HG02870 (cell line): ENCODE data around the gene GABRA5.

ENCODE experiments used
- ATAC-seq: cut with Tn5 transposase; IDR thresholded peaks from one replicate; pipeline ENCODE4 v1.9.1; 2021; ENCODE audit warnings: mild to moderate bottlenecking, moderate library complexity; ENCODE audit not compliant: unreplicated experiment

The GABRA5 gene

DNA sequence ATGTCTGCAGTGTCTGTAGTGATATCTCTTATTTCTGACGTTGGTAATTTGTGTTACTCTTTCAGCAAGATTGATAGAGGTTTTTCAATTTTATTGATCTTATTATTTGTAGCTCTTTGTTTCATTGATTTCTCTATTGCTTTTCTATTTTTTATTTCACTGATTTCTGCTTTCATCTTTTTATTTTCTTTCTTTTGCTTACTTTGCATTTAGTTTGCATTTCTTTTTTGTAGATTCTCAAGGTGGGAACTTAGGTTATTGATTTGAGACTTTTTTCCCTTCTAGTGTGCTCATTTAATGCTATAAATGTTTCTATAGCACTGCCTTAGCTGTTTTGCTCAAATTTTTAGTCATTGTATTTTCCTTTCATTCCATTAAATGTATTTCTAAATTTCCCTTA, 54.6 kb downstream of the GABRA5 start:
- no peak for ATAC-seq

DNA sequence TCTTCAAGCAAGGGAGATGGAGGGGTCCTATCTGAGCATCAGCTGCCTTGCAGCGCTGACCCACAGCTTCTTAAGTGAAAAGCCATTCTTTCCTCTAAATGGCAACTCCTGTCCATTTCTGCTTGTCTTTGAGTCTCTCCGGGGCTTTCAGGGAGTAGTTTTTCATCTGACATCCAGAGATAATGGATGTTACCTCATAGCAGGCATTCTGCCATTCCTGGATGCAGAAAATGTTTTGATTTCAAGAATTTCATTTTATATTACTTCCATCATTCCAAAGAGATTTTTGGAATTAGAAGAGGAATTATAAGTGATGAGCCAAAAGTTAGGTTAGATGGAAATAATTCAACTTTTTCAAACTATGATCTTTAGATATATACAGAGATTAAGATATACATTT, 59.2 kb downstream of the GABRA5 start:
- no peak for ATAC-seq

DNA sequence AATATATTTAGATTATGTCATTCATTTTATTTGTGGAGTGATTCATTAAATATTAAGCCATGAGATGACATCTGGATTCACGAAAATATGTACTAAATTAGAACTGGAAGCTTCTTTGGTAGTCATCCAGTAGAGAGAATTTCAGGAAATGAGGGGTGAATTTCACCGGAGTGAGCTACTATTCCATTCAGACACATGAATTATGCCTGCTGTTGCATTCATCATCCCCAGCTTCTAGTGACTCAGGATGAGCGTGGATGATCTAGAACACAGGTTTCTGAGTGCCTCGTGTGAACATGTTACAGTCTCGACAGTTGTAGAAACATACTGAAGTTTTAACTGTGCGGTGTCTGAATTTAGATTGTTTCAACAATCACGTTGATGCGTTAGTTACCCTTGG, 61.2 kb downstream of the GABRA5 start:
- no peak for ATAC-seq

DNA sequence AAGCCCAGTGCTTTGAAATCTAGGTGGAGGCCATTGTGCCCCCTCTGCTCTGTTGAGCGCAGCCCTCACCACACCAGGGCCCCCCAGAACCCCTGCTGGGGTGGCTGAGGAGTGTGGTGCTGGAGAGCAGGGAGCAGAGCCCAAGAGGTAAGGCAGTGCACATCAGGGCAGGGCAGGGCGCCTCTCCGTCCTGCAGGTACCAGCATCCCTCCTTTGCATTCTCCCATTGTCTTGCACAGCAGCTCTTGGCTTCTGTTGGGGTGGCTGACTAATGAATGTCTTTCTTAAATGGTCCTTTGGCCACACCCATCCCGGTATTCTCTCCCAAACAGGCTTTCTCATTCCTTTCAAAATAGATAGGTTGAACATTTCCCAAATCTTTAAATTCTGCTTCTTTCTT, 62.7 kb downstream of the GABRA5 start:
- ATAC-seq: no peak

DNA sequence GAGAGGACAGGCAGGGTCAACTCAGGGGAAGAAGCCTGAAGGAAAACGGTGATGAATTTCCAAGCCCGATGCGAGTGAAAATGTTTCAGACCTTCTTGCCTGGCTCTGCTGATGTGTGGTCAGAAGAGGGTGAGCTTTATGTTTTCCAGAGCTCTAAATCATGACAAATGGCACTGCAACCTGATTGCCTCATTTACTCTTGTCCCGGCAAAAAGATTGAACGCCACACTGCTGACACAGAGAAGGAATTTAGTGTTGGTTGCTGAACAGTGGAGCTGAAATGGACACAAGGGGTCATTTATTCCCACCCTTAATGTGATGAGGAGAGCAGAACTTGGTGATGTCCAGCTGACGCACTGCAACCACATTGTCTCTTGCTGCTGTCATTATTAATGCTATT, 68.0 kb downstream of the GABRA5 start:
- no peak for ATAC-seq

DNA sequence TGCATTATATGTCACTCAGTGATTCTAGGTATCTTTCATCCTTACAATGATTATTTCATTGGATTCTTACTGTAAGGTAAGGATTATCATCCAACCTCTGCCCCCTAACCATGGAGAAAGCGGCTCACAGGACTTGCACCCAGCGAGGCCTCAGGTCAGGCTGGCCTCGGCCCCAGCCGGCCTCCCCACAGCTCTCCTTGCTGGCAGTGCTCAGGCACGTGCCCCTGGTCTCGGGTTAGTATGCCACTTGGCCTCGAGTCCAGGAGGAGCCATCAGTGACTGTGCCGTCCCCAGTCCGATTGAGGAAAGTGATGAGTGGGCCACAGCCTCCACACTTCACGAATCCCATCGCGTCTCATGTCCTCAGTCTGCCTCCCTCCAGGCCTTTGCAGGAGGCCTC, 68.5 kb downstream of the GABRA5 start:
- ATAC-seq: no peak

DNA sequence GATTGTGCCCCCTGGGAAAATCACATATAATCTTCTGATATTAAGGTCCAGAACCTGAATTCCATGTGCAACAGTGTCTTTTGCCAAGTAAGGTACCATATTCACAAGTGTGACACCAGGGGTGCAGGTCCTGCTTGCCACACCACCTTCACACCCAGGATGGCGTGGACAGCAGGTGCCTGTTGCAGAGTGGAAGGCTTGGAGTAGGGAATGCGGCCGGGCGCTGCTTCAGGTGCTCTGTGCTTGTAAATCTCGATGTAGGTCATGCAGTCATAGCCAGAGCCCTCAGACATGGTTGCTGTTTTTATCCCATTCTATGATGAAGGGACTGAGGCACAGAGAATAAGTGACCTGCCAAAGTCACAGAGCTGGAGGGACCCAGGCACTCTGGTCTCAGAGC, 69.6 kb downstream of the GABRA5 start:
- ATAC-seq: no peak

DNA sequence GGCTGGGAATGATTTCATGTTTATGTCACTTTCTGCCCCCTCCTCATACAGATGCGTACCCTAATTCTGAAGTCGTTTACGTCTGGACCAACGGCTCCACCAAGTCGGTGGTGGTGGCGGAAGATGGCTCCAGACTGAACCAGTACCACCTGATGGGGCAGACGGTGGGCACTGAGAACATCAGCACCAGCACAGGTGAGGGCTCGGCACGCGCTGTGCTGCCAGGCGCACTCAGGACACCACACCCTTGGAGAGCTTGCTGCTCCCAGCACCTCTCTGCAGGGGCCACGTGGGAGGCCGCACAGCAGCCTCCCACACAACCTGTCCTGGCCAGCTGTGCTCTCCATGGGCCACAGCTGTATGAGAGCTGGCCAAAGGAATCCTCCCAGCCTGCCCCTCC, 70.3 kb downstream of the GABRA5 start:
- no peak for ATAC-seq

DNA sequence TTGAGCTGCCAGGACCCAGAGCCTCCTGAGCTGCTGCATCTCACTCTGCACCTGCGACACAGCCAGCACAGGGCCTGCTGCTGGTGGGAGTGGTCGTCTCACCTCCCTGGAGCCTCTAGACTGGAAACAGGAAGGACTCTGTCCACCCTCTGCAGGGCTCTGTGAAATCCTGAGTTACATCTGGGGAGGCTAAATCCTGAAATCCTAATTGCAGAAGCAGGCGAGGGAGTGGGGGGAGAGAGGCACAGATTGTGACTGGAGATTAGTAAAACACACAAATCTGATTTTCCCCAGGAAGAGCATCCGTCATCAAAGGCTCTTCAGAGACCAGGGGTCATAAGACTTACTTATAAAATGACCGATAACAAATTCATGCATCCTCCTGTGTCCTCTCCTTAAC, 72.5 kb downstream of the GABRA5 start:
- no peak for ATAC-seq

DNA sequence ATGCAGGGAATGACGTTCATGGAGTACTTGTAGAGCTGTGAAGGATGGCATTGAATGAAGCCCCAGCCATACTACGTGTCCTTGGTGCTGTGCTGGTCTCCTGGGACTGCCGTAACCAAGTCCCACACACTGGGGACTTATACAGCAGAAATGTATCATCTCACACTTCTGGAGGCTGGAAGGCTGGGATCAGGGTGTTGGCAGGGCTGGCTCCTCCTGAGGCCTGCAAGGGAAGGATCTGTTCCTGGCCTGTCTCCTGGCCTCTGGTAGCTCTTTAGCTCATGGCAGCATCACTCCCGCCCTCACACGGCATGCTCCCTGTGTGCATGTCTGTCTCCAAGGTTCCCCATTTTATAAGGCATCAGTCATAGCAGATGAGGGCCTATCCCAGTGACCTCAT, 74.6 kb downstream of the GABRA5 start:
- no peak for ATAC-seq

DNA sequence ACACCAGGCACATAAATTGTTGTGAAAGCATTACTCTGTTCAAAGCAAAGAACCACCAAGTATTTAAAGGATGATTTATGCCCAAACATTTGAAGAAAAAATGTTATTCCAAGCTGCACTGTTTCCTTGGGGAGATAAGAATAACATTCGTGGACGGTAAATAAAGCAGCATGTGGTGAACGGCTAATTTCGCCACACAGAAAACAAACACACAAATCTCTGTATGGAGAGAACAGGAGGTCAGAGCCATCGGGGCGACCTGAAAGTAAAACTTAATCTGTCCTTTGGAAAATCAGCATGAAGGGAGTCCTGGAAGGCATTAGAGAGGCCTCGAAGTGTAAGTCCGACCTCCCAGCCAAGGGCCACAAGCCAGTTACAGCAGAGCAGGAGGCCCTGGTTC, 77.0 kb downstream of the GABRA5 start:
- ATAC-seq: no peak

DNA sequence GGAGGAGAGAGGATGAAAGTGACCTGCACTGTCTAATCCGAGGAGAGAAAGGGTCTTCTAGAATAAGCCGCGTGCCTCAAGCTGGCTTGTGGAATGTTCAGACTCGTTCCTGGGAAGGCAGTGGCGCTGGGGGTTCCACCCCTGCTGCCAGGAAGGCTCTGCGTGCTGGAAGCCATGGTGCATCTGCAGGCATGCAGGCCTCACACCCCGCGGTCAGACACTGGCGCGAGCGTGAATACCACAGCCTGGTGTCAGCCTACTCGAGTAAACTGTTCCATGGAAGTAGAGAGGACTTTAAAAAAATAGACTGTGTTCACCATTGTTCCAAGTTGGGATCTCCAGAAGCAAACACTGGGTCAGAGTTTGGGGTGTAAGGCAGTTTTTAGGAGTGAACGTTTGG, 78.2 kb downstream of the GABRA5 start:
- no peak for ATAC-seq

DNA sequence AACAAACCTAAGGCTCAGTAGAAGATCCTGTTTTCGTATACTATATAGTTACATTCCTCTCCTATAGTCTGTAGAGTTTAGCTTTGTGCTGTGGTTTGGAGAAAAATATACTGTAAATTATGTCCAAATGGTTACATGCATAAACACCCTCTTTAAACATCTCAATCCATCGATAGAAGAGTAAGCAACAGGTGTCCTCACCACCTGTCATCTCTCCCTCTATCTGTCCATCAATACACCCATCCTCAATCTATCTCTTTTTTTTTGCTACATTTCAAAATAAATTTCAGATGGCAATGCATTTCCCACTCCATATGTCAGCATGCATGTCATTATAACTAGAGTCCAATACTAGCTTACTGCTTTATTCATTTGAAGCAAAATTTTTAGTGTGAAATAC, 83.1 kb downstream of the GABRA5 start:
- no peak for ATAC-seq

DNA sequence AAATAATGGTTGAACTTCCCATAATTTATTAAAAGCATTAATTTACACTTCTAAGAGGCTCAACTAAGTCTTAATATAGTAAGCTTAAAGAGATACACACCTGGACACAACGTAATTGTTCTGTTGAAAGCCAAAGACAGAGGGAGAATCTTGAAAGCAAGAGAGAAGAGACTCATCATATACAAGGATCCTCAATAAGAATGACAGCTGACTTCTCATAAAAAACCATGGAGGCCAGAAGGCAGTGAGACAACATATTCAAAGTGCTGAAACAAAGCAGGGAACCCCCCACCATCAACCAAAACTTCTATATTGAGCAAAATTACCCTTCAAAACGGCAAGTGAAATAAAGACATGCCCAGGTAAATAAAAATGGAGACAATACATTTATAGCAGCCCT, 87.5 kb downstream of the GABRA5 start:
- ATAC-seq: no peak

DNA sequence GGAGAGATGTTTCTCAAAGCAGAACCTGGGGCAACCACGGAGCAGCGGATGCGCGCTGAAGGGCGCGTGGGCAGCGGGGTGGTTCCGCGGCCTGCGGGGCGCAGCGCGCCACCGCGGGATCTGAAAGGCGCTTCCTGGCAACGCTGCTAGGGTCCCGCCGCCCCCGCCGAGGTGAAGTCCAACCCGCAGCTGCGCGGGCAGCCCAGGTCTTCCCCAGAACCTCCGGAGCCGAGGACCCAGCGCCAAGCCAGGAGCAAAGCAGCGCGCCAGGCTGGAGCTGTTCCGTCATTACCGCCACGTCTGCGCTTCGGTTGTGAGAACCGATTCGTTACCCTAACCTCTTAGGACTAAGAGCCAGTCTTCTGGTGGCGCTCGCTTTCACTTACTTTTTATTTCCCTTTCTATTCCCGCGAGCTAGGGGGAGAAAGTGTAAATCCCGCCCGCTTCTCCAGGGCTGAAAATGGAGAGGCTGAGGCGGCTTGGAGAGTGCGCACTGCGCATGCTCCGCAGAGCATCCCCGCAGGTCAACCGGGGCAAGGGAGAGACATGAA, 100.9 kb downstream of the GABRA5 start:
- ATAC-seq: no peak

DNA sequence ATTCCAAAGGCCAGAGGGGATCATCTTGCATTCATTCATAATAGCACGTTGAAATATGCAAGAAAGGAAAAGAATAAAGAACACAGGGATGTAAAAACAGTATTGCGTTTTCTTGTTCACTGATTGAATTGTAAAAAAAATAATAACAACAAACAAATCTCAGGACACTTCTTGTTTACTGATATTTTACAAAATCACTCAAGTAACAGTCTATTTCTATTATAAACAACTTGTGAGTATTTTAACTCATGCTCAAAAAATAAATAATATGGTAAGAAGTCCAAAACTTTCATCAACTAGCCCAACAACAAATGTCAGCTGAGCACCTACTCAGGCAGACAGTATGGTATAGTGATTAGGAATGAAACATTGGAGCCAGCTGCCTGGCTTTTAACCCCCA, 101.9 kb downstream of the GABRA5 start:
- ATAC-seq: no peak

DNA sequence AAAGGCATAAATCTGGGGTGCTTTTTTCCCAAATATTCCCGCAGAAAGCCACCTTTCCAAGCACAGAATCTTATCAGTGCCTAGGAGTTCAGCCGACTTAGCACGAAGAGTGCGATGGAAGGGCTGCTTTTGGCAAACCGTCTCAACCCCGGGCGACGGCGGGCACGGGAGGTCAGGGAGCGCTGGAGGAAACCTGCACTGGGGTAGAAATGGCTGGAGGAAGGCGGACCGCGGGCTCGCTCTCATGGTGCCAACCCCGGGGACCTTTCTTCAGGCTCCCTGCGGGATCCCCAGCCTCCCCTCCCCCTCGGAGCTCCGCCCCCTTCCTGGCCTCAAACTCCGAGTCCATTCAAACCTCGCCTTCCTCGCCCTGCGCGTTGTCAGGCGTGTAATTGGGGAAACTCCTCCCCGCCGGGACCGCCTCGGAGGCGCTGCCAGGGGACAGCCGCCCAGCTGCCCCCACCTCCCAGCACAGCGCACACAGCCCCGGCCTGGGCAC, 103.9 kb downstream of the GABRA5 start, which contains the start of gene GABRG3:
GABRG3 (plus strand) TSS at position 470 of the 499 bp plus-strand sequence.
- no peak for ATAC-seq

DNA sequence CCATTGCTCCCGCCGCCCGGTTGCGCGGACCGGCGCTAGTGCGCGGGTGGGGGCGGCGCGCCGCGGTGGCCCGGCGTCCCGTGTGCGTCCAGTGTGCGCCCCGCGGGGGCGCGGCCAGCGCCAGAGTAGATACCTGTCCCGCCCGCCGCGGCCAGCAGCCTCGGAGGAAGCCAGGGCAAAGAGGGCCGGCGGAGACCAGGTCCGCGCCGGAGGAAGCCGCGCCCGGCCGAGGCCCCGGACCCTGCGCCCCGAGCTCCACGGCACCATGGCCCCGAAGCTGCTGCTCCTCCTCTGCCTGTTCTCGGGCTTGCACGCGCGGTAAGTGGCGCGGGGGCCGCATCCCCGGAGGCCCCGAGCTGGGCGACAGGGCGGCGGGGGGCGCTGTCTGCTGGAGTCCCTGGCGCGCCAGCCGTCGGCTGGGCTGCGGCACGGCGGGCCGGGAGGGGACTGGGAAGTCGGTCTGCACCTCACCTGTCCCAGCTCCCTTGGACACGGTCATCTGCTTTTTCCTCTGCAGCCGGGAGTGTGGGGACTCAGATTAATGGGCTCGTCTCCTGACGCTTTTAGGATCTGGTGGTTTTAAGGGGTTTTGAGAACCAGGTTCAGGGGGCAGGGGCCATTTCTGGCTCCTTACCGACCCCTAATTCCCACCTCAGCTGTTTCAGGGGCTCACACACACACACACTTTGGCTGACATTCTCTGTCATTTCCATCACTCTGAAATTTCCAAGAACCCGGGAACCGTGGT, 104.6 kb downstream of the GABRA5 start:
- ATAC-seq: no peak

DNA sequence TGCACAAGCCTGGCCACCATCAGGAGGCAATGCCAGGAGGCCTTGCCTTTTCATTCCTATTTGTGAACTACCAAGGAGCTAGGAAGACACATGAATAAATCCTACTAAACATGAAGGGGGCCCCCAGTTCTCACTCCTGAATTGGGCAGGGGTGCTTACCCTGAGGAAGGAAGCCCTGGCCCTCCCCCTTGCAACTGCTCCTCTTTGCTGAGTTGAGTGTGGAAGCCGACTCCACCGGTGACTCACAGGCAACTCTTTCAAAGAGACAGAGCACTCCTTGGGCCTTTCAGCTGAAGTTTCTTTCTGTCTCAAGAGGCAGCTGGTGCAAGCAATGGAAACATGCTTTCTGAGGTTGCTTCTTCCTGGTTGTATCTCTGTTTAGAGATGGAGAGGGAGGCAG, 105.8 kb downstream of the GABRA5 start:
- ATAC-seq: no peak

DNA sequence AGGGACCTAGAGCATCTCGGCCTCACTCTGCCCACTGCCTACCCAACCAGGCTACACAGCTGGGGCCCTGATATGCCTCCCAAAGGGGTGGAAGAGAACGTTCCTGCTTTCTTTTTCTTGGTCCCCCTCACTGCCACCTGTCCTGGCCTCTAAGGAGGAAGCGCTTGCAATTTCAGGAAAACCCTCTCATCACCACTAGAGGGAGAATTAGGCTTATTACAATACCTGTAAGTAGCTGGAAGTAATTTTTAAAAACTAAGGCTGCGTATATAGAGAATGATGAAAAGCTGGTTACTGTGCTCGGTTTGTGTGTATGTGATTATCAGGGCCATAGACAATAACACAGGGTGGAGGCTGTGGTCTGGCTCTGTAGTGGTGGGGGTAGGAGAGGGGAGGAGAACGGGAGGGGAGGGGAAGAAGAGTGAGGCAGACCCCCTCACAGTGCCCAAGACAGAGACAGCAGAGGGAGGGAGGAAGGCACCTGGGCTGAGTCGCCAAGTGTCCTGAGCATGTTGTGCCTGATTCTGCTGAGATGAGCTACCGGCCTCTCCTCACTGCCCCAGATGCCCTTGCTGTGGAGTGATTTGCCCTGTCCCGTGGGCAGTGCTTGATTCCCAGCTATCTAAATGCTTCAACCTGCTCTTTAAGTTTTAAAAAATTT, 107.4 kb downstream of the GABRA5 start:
- no peak for ATAC-seq

DNA sequence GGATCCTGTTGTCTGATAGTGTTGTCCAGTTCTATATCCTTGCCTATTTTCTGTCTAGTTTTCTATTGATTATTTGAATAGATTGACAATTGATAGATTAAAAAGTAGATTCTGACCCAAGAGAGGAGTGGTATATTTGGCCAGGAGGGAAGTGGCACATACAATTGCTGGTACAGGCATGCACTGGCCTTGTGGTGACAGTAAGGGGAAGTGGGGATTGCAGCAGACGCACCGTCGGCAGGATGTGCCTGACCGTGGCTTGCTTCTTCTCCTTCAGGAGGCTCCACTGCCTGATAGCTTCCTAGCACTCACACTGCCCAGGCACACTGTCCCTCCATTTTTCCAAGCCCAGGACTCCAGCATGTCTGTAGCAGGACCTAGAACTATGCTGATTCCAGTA, 114.6 kb downstream of the GABRA5 start:
- no peak for ATAC-seq

DNA sequence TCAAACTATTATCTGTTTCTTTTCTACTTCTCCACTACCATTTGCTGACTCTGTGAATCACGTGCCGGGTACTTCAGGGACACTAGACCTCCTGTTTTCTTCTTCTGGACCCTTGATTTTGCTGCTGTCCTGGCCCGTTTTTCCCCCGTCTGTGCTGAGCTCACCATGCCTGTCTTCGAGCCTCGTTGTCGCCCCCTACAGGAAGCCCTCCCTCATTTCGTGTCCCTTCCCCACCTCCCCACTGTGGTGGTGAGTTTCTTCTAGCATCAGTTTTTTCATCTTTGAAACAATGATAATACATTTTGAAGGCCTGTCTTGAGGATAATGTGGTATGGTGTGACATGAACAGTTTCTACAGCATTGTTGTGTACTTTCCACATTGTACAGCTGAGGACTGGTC, 117.0 kb downstream of the GABRA5 start:
- no peak for ATAC-seq
